Stimulated activated CD4-positive, alpha-beta T cell treated with anti-CD3 and anti-CD28 coated beads, Interleukin-1b, Interleukin-23, amount 100 ng/mL, for 24 hours (primary cell): ENCODE measurements around the gene PSMD10.

ENCODE experiments used
- DNase-seq, 4 experiments: peaks; one replicate each; pipeline ENCODE4 v3.0.0-alpha.2; 2020; ENCODE audit warnings: low read depth in 4 of 4, low spot score in 1 of 4

Gene PSMD10

DNA sequence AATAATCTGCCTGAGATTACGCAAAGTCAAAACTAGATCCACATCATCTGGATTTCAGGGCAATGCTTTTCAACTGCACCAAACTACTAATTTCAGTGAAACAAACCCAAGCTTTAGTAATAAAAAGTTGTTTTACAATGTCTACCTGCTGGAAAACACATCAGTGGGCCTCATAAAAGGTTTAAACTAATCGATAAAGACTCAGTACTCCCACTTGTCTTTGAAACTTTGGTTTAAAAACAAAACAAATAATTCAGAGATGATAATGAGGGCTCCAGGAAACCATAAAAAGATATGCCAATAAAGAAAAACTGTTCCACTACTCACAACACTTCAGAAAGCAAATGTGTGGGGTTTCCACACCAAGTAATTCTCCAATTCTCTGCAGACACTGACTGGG is 10.2 kb downstream of the PSMD10 start:
- DNase-seq: no peak

DNA sequence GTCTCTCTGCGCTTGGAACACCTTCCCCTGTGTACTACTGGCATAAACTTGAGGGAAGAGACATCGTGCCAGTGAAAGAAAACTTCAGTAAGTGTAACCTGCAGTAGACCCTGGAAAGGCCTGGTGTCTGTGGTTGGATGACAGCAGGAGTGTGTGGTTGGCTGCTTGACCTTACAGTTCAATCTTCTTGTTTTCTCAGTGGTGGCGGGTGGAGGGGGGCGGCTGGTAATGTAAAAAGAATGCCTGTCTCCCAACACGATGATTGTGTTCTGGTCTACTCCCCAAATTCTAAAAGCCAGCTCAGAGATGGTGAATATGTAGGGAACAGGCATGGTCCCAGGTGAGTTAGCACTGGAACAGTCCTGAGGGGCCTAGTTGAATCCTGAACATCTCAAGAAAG is 18.6 kb downstream of the PSMD10 start:
- no peak for DNase-seq

DNA sequence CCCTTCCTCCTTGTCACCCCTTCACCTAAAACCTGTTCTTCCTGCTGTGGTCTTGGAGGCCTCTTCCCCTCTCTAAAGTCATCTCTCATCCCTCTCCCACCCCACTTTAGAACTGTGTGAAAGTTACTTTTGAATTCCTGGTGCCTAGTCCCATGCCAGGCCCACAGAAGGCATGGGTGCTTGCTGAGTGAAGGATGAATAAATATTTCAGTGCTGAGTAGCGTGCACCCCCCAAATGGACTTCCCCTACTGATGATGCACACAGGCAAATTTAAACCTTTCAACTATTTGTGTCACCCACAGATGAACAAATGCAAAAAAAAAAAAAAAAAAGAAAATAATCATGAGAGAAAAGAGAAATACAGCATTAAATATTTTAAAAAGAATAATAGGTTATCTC is 19.8 kb downstream of the PSMD10 start:
- no peak for DNase-seq

DNA sequence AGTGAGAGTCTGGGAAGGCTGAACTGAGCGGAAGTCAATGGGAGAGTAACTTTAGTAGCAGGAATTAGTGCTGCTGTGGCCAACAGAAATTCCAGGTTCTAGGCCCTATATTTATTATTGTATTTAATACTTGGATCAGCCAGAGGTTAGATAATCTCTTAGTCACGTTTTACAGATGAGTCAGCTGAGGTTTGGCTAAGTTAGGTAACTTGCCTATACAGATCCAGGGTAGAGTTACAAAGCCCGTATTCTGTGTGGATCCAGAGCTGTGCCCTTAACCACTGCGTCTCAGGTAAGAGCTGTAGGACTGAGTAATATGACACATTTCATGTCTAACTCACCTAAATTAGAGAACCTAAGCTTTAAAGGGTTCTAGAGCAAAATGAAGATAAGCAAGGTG is 20.5 kb downstream of the PSMD10 start:
- DNase-seq: no peak

DNA sequence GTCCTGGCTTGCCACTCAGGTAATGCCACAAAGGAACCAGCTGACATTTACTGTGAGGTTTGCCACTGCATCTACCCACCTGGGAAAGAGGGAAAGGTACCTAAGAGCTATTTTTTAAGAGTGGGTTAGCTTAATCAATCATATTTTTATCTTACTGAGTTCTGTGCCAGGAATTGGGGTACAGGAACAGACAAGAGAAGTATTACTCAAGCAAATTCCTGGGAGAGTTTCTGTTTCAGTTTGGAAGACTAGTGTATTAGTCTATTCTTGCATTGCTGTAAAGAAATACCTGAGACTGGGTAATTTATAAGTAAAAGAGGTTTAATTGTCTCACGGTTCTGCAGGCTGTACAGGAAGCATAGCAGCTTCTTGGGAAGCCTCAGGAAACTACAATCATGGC is 23.2 kb downstream of the PSMD10 start:
- no peak for DNase-seq

DNA sequence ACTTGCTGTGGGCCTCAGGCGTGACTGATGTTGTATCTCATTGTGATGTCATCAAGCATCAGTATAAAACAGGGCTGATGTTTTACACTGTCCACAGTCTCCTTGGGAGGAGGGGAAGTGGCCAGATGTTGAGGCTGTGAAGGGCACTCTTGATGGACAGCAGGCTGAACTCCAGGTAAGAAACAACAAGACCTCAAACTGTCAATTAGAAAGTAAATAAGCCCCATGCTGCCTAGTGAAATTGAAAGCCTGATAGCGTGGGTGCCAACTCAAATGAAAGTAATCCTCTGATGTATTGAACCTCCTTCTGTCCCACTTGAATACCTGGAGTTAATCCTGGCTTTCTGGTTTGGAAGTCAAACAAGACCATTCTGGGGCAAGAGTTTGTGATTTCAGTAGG is 26.7 kb downstream of the PSMD10 start:
- no peak for DNase-seq

DNA sequence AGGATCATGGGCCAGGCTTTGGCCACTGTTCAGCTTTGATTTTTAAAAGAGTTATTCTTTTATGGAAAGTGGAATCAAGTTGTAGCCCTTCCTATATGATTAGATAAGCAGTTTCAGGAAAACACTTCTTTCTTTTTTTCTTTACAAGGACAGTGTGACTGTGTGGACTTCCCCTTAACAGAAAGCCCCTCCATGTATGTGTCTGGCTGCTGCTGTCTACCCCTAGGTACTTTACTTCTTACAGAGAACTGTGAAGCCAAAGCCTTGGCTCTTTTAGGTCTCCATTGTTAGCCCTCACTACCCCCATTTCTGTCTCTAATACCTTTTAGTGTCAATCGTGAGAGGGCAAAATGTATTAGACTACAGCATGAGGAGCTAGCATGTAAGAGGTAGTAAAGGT is 27.3 kb downstream of the PSMD10 start:
- DNase-seq: no peak

DNA sequence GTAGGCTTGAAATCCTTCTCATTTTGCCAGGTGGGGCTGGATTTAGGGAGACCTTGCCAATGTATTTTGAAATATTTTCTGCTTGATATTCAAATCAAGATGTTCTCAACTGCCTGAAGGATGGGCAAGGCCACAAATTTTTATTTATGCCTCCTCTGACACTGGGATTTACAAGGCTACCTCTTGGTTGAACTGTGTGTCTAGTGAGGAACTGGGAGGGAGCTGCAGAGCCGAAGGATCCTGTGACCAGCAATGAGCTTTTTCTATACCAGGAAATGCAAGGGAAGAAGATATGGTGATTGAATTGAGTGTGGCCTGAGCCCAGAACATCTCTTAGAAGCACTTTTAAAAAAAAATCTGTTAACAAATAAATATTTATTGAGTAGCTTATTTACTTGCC is 31.5 kb downstream of the PSMD10 start:
- no peak for DNase-seq

DNA sequence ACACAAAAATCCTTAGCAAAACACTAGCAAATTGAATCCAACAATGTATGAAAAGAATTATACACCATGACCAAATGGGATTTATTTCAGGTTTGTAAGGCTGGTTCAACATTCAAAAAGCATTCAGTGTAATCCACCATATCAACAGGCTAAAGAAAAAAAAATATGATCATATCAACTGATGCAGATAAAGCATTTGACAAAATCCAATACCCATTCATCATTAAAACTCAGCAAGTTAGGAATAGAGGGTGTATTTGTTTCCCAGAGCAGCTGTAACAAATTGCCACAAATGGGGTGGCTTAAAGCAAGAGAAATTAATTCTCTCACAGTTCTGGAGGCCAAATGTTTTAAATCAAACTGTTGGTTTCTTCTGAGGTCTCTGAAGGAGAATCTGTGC is 35.8 kb downstream of the PSMD10 start:
- no peak for DNase-seq

DNA sequence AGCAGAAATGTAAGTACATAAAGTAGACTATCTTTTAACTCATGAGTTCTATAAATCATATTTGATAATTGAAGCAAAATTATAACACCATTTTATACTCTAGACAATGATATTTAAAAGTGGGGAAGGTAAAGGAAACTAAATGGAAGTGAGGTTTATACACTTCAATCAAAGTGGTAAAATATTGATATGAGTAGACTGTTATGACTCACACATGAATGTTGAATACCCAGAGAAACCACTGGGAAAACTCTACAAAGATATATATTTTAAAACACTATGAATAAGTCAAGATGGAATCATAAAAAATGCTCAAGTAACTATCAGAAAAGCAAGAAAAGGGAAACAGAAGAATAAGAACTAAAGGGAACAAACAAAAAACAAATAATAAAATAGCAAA is 38.1 kb downstream of the PSMD10 start:
- DNase-seq: no peak

DNA sequence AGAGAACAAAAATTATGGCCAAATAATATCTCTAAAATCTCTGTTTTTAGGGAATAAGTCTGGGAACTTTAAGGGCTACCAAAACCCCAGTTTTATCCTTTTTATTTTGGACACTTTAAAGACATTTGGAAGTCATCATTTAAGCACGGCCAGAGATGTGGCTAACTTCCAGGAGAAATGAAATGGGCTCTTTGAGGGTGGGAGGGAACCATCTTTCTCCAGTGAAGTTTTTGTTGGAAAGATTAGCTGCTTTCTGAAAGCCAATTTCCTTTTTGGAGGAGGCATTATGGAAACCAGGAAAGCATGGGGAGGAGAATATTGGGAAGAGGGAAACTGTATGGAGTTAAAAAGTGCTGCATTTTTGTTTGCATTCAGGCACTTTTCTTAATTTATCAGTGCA is 41.7 kb downstream of the PSMD10 start:
- no peak for DNase-seq

DNA sequence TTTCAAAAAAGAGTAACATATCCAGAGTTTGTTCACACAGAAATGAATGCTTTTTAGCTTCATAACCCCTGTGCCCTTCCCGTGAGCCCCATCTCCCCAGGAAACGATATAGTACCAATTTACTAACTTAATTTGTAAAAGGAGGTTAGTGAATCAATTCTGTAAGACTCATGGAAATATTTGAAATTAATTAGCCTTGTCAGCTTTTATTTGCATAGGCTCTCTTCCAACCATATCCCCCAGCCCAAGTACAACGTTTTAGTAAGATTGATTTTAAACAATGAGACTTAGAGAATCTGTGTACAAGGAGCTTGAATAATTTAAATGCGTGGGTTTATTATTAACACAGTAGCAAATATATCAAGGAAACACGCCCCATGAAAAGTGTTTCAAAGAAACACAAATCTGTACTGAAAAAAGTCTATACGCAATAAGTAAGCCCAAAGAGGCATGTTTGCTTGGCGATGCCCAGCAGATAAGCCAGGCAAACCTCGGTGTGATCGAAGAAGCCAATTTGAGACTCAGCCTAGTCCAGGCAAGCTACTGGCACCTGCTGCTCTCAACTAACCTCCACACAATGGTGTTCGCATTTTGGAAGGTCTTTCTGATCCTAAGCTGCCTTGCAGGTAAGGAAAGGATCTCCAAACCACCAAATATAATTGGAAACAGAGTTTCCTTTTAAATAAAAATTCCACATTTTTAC is 46.6 kb downstream of the PSMD10 start, which contains the start of gene VSIG1:
Gene VSIG1, plus strand, starts transcription at position 512 of the 703 bp plus-strand sequence. Its CDS starts 66 bp downstream, at position 578.
- no peak for DNase-seq

DNA sequence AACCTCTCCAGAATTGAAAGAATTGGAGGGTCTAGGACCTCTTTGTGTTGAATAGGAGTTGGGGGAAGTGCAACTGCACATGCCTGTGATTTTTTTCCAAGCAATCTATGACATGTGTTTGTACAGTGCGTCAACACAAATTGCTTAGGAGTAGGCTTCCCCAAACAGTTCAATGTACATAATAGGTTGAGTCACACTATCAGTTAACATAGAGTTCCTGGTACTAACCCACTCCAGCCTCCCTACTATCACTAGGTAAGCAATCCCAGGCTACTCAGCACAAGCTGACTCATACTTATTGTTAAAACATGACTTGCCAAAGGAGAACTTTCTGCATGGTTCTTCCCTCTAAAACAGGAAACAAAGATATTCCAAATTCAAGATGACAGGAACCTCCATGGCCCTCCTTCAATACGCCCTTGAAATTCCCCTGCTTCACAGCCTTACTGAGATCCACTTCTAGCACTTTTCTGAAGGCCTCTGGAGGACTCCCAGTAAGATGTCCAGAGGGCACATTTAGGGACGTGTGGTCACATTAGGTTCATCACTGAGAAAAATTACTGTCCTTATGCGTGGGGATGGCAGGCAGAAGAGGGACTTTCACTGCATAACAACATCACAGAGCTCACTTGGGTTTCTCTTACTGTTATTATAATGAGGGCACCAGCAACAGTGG is 54.9 kb downstream of the PSMD10 start:
- DNase-seq: no peak

DNA sequence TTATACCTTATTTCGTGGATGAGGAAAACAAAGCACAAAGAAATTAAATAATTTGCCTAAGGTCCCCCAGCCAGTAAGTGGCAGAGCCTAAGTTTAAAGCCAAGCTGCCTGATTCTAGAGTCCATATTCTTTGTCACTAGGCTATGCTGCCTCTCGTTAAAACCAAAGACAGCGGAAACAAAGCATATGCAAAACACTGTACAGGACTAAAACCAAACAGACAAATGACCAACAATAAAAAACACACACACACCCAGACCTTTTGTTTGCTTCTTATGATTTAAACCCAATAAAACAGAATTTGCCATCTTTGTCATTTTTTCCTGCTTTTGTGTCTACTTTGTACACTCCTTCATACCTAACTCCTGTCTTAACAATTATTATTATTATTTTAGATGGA is 56.6 kb downstream of the PSMD10 start:
- no peak for DNase-seq
